VCaP (cell line): ENCODE results near the gene INSR.

Experiments
- H3K27ac ChIP-seq: fragments of 450-650 bp; 2 replicates; pipeline ENCODE4 v1.5.1; 2017
- TF ChIP-seq, protein P1 (sequence below): fragments of 450-650 bp; conservative IDR thresholded peaks from 2 replicates; pipeline ENCODE4 v1.5.1; 2017; ENCODE audit warnings: mild to moderate bottlenecking, moderate library complexity

The INSR gene

GRCh38 chr19:7139095-7139494 is 155.1 kb downstream of the INSR start:
- no peak overlapping the region for H3K27ac ChIP-seq
- TF ChIP-seq, protein P1, sequence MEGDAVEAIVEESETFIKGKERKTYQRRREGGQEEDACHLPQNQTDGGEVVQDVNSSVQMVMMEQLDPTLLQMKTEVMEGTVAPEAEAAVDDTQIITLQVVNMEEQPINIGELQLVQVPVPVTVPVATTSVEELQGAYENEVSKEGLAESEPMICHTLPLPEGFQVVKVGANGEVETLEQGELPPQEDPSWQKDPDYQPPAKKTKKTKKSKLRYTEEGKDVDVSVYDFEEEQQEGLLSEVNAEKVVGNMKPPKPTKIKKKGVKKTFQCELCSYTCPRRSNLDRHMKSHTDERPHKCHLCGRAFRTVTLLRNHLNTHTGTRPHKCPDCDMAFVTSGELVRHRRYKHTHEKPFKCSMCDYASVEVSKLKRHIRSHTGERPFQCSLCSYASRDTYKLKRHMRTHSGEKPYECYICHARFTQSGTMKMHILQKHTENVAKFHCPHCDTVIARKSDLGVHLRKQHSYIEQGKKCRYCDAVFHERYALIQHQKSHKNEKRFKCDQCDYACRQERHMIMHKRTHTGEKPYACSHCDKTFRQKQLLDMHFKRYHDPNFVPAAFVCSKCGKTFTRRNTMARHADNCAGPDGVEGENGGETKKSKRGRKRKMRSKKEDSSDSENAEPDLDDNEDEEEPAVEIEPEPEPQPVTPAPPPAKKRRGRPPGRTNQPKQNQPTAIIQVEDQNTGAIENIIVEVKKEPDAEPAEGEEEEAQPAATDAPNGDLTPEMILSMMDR, result no peak

- TF ChIP-seq, protein P1, result no peak
- H3K27ac ChIP-seq, result no peak overlapping the region
These were observed 155.8 kb downstream of the INSR start for GRCh38 chr19:7138402-7138801.

DNA sequence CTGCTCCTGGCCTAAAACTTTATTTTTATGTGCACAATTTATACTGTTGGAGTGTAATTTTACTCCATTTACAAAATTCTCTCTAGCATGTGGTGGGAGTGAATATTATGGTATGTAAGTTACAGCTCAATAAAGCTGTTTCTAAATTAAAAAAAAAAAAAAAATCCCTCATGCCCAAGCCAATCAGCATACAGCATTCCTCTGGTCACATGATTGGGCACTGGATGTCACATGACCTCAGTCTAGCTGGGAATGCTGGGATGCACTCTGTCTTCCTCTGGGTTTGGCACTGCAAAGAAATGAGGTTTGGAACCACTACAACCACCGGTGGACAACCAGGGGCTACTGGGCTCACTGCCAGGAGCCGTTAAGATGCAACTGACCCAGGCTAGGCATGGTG is 157.1 kb downstream of the INSR start:
- no peak overlapping the region for H3K27ac ChIP-seq
- TF ChIP-seq, protein P1, result no peak

- TF ChIP-seq, protein P1, result no peak
- H3K27ac ChIP-seq, result no peak overlapping the region
These were observed 162.2 kb downstream of the INSR start for GRCh38 chr19:7132054-7132453.

- H3K27ac ChIP-seq, result no peak overlapping the region
- TF ChIP-seq, protein P1, result no peak
These were observed 164.2 kb downstream of the INSR start for GRCh38 chr19:7130043-7130442.

DNA sequence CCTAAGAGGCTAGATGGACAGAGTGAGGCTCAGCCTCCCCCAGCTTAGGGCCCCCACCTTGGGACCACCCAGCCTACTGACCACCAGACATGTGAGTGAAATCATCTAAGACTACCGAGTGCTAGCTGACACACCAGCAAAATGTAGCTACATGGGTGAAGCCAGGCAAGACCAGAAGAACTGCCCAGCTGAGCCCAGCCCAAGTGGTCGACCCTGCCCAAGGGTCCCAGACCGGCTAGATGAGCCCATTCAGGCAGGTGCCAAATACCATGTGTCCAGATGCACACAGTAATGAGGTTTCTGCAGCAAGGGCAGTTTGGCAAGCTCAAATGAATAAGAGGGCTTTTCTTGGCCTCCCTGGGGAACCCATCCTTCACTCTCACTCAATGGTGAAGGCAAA is 168.1 kb downstream of the INSR start:
- no peak overlapping the region for H3K27ac ChIP-seq
- TF ChIP-seq, protein P1, result no peak

DNA sequence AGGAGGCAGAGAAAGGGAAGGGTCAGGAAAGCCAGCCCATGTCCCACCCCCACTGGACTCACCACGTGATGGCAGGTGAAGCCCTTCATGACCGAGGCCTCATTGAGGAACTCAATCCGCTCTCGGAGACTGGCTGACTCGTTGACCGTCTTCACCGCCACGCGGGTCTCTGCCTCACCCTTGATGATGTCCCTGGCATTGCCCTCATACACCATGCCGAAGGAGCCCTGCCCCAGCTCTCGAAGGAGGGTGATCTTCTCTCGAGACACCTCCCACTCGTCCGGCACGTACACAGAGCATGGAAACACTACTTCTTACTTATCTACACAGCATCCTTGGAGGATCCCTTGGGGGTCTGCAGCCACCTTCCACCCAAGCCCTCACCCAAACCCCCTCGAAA is 169.0 kb downstream of the INSR start:
- no peak overlapping the region for H3K27ac ChIP-seq
- TF ChIP-seq, protein P1, result no peak

DNA sequence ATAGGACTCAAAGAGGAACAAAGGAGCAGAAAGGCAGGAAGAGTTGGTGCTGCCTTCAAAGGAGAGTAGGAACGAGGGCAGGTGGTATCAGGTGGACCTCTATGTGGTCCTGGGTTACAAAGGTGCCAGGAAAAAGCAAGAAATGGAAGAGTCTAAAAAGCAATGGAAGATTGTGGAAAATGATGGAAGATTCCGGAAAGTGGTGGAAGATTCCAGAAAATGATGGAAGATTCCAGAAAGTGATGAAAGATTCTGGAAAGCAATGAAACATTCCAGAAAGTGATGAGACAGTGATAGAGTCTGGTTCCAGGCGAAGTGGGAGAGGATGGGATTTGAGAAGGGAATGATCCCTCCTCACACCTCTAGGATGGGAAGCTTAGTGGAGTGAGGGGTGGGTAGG is 169.4 kb downstream of the INSR start:
- TF ChIP-seq, protein P1, result no peak

More for the DNA sequence above, 169.4 kb downstream of the INSR start:
- no peak overlapping the region for H3K27ac ChIP-seq
